ENCODE results near the gene NPRL2.

DNA sequence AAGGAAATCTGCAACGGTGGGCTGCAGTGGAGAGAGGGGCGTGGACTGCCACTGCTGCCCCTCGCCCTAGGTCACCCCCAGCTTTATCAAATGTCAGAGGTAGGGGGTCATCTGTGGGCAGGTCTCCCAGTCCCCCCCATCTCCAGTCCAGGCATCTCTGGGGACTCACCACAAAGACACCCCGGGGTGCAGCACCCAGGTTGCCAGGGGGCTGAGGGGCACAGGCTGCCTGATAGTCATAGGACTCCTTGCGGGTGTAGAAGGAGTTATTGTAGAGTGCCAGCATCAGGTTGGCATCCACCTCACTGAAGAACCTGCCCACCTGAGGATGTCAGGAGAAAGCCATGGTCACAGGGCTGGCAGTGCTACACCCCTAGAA, 15.3 kb upstream of the NPRL2 start:
- TF ChIP-seq CTCF (IDR thresholded peaks at IDR 0.05; ENCODE audit: low read length) (no peak), EZH2 (IDR thresholded peaks at IDR 0.05; ENCODE audit: borderline replicate concordance, low read length) (no peak)

Measured in OCI-LY1 (cell line).